KMS-11 (cell line): Measurements from ENCODE around the gene OTUD7B.
"Not testable (repeated sequence)": the region's sequence is repeated elsewhere in the genome, so short reads cannot be mapped to it uniquely, and the experiment has no call there.

Experiments
- H2AFZ ChIP-seq: fragments of 200-600 bp; sonication (generic); 2 replicates; pipeline ENCODE4 v1.6.1; 2016; ENCODE audit warnings: antibody characterized with exemption, mixed run types, low read depth
- H3K27ac ChIP-seq: fragments of 200-600 bp; sonication (generic); 2 replicates; pipeline ENCODE4 v1.6.1; 2016; ENCODE audit warnings: mild to moderate bottlenecking, mixed run types
- H3K27me3 ChIP-seq: fragments of 200-600 bp; sonication (generic); 2 replicates; pipeline ENCODE4 v1.6.1; 2017; ENCODE audit warnings: mild to moderate bottlenecking, low read depth, mixed run types, moderate library complexity; ENCODE audit not compliant: insufficient read depth
- H3K36me3 ChIP-seq: fragments of 200-600 bp; sonication (generic); 2 replicates; pipeline ENCODE4 v1.6.1; 2017; ENCODE audit warnings: mild to moderate bottlenecking, mixed run types; ENCODE audit not compliant: insufficient read depth
- H3K4me1 ChIP-seq: fragments of 200-600 bp; sonication (generic); 2 replicates; pipeline ENCODE4 v1.6.1; 2016; ENCODE audit warnings: mild to moderate bottlenecking, low read depth, mixed run types; ENCODE audit not compliant: poor library complexity, severe bottlenecking
- H3K4me2 ChIP-seq: fragments of 200-600 bp; sonication (generic); 2 replicates; pipeline ENCODE4 v1.7.0; 2016; ENCODE audit warnings: mild to moderate bottlenecking, mixed run types
- H3K4me3 ChIP-seq: fragments of 200-600 bp; sonication (generic); IDR thresholded peaks from 2 replicates; pipeline ENCODE4 v1.6.1; 2017; ENCODE audit warnings: low read depth, low read length, mixed read lengths; ENCODE audit not compliant: insufficient read depth
- H3K79me2 ChIP-seq: fragments of 200-600 bp; sonication (generic); 2 replicates; pipeline ENCODE4 v1.6.1; 2016; ENCODE audit warnings: low read depth, mixed run types; ENCODE audit not compliant: insufficient read depth
- H3K9ac ChIP-seq: fragments of 200-600 bp; sonication (generic); 2 replicates; pipeline ENCODE4 v1.6.1; 2016; ENCODE audit warnings: mild to moderate bottlenecking, mixed run types
- H4K20me1 ChIP-seq: fragments of 200-600 bp; sonication (generic); 2 replicates; pipeline ENCODE4 v1.6.1; 2016; ENCODE audit warnings: mild to moderate bottlenecking, mixed run types; ENCODE audit not compliant: insufficient read depth
- CTCF ChIP-seq: fragments of 200-600 bp; sonication (generic); conservative IDR thresholded peaks from 2 replicates; pipeline ENCODE4 v1.6.1; 2017; ENCODE audit warnings: low read depth, mild to moderate bottlenecking, antibody characterized with exemption, low read length, moderate library complexity, mixed read lengths

Gene OTUD7B

GRCh38 chr1:150010393-150011115 lies at the start of gene OTUD7B:
Gene OTUD7B, minus strand, starts transcription at chr1:150010726. Its CDS starts 33,216 bp downstream, at chr1:149977510.
- Histone ChIP-seq H3K27ac (peak within 1 kb of the TSS; percentile 33), H3K79me2 (peaks cover 37% of the 10 kb centered on the region), H4K20me1 (0 out of 2 replicates have a peak, but pooled peaks cover 4% of the 10 kb centered on the region), H2AFZ (peak within 1 kb of the TSS; percentile 87), H3K9ac (peak within 1 kb of the TSS; percentile 69), H3K4me2 (peak within 1 kb of the TSS; percentile 62), H3K36me3 (no peaks in the 10 kb centered on the region), H3K27me3 (no peaks in the 10 kb centered on the region), H3K4me1 (peaks cover 26% of the 10 kb centered on the region), H3K4me3 (peak within 1 kb of the TSS; percentile 100)
- TF ChIP-seq CTCF, result no peak; the same call in 1 of the 2 replicates

GRCh38 chr1:150060260-150060659 lies 49.7 kb upstream of the OTUD7B start:
- H3K36me3 ChIP-seq, result no peaks in the 10 kb centered on the region
- peaks cover 4% of the 10 kb centered on the region; the same call in 1 of the 2 replicates for H3K79me2 ChIP-seq
- H3K4me1 ChIP-seq, result peaks cover 10% of the 10 kb centered on the region
- no peak for TF ChIP-seq CTCF
- no peaks in the 10 kb centered on the region for H4K20me1 ChIP-seq
- no peak overlapping the region for H3K4me2 ChIP-seq
- no peak overlapping the region for H3K4me3 ChIP-seq
- no peak overlapping the region for H2AFZ ChIP-seq
- no peak overlapping the region for H3K9ac ChIP-seq
- no peaks in the 10 kb centered on the region for H3K27me3 ChIP-seq
- no peak overlapping the region for H3K27ac ChIP-seq

GRCh38 chr1:150056407-150056806 lies 45.9 kb upstream of the OTUD7B start:
- H3K9ac ChIP-seq, result no peak overlapping the region
- no peak overlapping the region for H3K4me3 ChIP-seq
- TF ChIP-seq CTCF, result no peak
- no peak overlapping the region for H2AFZ ChIP-seq
- H3K4me1 ChIP-seq, result peaks cover 3% of the 10 kb centered on the region
- H3K4me2 ChIP-seq, result no peak overlapping the region
- H3K36me3 ChIP-seq, result no peaks in the 10 kb centered on the region
- no peaks in the 10 kb centered on the region for H4K20me1 ChIP-seq
- H3K27me3 ChIP-seq, result no peaks in the 10 kb centered on the region
- H3K79me2 ChIP-seq, result no peaks in the 10 kb centered on the region
- H3K27ac ChIP-seq, result no peak overlapping the region

- H3K79me2 ChIP-seq, H3K4me3 ChIP-seq, H2AFZ ChIP-seq, H3K36me3 ChIP-seq, H3K27me3 ChIP-seq, H3K4me2 ChIP-seq, H4K20me1 ChIP-seq, H3K27ac ChIP-seq, H3K9ac ChIP-seq: not testable (repeated sequence)
- peaks cover 12% of the 10 kb centered on the region for H3K4me1 ChIP-seq
Measured at GRCh38 chr1:150055507-150055906, 45.0 kb upstream of the OTUD7B start.

GRCh38 chr1:150053926-150054325 lies 43.4 kb upstream of the OTUD7B start:
- H3K36me3 ChIP-seq, result no peaks in the 10 kb centered on the region
- H3K27ac ChIP-seq, result no peak overlapping the region
- H2AFZ ChIP-seq, result no peak overlapping the region
- H4K20me1 ChIP-seq, result no peaks in the 10 kb centered on the region
- H3K79me2 ChIP-seq, result no peaks in the 10 kb centered on the region
- no peaks in the 10 kb centered on the region for H3K27me3 ChIP-seq
- H3K4me1 ChIP-seq, result peaks cover 15% of the 10 kb centered on the region
- H3K9ac ChIP-seq, result no peak overlapping the region
- no peak overlapping the region for H3K4me3 ChIP-seq
- TF ChIP-seq CTCF, result no peak
- H3K4me2 ChIP-seq, result no peak overlapping the region

DNA sequence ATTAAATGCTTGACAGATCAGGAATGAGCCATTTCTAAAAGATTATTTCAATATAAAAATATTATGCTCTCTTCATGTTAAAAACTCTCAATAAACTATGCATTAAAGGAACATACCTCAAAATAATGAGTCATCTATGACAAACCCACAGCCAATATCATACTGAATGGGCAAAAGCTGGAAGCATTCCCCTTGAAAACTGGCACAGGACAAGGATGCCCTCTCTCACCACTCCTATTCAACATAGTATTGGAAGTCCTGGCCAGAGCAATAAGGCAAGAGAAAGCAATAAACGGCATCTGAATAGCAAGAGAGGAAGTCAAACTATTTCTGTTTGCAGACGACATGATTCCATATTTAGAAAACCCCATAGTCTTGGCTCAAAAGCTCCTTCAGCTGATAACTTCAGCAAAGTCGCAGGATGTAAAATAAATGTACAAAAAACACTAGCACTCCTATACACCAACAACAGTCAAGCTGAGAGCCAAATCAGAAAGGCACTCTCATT lies 41.4 kb upstream of the OTUD7B start:
- not testable (repeated sequence) for H3K27ac ChIP-seq, H3K4me2 ChIP-seq, H3K36me3 ChIP-seq, H3K27me3 ChIP-seq, H3K79me2 ChIP-seq, H4K20me1 ChIP-seq, H3K9ac ChIP-seq, H3K4me3 ChIP-seq, H2AFZ ChIP-seq
- H3K4me1 ChIP-seq, result peaks cover 15% of the 10 kb centered on the region
